ENCODE data around the gene SOX6.
A peak's percentile ranks its signal among the peaks of the same experiment; 100 is the strongest.

Gene SOX6

DNA sequence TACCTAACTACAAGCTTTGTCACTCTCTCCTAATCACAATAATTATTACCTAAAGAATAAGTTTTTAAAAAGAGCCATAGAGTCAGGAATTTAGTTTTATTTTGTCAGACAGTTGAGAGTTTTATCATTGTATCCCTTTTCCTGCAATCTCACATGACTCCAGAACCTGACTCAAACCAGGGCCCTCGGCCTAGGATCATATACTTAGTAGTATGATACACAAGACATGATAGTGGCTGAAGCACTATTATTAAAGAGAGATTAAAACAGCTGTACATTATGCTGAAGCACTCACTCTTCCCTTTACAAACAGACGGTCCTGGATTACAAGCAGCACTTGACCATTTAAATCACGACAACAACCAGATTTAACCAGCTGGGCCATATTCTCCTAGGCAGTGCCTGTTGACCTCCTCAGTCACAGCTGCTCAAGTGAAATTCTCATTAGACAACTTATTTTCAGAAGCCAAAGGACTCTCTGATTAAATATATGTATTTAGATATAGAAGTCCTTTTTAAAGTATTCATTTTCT, 44.0 kb downstream of the SOX6 start:
- DNase-seq: no peak

GRCh38 chr11:16311831-16312230, 44.5 kb downstream of the SOX6 start:
- peak; percentile 26 for DNase-seq

DNA sequence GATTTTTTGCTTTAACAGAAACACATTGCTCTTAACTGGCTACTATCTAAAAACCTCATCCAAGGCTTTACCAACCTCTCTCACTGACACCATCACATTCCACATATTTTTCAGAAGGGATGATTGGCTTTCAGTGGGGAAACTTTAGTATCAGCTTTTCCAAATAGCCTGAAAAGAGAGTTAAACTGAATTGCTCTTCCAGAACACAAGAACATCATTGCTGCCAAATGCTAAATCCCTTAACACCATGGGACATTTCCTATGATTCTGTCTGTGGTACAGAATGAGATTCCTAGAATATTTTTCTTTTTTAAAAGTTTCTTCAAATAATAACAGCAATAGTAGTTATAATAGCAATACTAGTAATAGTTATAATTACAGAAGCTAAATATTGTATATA, 45.4 kb downstream of the SOX6 start:
- DNase-seq: no peak

GRCh38 chr11:16309226-16309625, 47.1 kb downstream of the SOX6 start:
- no peak for DNase-seq

- no peak for DNase-seq
These were observed 54.9 kb downstream of the SOX6 start for GRCh38 chr11:16301462-16301861.

- DNase-seq: no peak
These were observed 56.2 kb downstream of the SOX6 start for GRCh38 chr11:16299884-16300782.

- DNase-seq: no peak
These were observed 57.0 kb downstream of the SOX6 start for GRCh38 chr11:16299390-16299789.

DNA sequence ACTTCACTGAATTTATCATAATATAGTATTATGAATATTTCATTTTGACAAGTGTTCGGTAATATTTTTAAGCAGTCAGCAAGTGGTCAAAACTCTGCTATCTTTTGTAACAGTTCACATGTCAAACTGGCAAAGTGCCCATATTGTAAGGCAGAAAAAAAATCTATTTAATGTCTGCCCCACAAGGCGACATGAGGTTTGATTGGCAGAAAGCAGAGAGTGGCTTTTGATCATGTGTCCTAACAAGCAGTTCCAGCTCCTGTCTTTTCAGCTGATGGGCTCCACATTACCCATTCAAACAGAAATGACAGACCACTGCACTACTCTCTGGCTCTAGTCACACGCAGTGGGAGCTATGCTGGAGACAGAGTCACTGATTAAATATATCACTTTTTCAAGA, 59.0 kb downstream of the SOX6 start:
- no peak for DNase-seq

- DNase-seq: no peak
These were observed 60.1 kb downstream of the SOX6 start for GRCh38 chr11:16296273-16296672.

DNA sequence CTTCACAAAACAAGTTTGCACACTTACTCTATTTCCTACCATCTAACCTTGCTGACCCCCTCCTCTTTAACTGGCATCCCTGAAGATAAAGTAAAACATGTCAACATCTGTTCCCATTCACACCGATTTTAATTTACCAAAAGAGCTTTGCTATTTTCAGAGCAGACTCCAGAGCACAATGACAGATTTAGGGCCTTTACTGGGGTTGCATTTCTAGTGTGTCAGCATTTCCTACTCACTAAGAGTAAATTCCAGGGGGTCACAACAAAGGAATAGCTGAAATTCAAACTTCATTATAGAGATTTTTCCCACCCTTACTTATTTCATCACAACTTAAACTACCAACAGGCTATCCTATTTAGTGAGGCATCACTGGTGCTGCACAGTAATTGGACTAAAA, 60.8 kb downstream of the SOX6 start:
- DNase-seq: no peak

DNA sequence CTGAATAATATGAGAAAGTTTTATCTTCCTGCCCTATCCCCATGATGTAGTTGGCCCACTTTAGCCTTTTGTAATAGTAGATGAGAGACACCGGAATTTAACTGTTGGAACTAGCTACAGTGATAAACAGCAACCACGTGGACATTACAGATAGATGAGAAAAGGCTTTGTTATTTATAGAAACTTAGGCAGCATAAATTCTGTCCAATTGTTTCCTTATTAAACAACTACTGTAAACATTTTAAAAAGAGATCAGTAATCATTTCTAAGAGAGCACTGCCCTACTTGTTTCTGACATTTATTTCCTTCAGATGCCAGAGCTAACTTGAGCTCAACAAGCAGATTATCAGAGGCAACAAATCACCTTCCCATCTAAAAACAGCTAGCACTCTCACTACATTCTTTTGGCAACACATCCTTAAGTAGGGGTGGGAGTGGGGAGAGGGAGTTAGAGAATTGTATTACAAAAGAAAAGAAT, 63.1 kb downstream of the SOX6 start:
- no peak for DNase-seq

DNA sequence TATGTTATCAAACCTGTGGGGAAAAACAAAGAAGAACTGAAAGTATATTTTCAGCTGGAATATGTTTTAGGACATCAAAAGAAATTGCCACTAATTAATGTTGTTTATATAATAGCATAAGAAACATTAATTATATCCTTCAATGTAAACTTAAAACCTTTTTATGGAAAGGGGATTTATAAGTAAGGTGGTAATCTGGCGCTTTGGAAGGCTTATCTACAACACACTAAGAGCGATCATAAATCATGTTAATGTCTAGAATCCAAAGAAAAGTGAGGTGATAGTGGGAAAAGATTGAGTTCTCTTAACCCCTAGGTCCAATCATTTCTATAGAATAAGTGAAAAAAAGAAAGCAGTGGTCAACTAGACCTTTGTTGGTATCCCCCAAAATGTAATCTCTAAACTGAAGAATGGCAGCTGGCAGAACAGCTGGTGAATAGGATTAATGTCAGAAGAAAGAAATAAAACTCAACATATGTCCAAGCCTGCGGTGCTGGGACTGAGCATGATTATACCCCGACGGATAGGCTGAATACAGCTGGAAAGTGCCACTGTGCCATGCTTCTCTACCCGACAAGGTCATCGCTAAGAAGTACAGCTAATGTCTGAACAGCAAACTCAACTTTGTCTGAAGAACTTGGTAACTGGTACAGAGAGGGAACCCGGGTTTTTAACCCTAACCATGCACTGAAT, 64.0 kb downstream of the SOX6 start:
- DNase-seq: peak; percentile 45

DNA sequence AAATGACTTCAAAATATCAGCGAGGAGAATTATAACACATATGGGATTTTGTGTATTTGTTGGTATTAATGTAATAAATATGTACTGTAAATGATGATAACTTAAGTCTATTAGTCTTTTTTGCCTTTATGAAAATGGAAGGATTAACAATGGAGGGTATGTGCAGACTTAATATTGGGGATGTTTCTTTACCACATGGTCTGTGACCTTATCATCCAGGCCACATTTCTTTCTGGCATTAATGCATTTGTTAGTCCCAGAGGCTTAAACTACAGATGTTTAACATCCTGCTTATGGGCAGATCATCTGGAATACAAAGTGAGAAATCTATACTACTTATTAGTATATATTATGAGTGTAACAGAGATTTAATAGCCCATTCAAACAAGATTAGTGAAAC, 64.6 kb downstream of the SOX6 start:
- DNase-seq: no peak

DNA sequence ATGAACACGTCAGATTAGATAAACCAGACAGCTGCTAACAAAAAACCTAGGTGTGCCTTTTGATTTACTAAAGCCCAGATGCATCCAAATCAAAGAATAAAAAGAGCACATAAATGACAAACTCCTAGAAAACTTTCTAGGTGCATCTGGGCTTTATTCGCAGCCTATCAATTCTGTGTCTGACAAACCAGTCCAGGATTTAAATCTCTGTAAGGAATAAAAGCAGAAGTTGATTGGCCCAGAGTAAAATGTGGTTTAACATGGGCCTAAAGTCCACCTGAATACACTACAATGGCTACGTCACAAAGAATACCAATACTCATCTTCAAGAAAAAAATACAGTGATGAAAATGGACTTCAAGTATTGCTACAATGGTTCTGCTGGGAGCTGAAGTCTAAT, 66.8 kb downstream of the SOX6 start:
- no peak for DNase-seq

- DNase-seq: no peak
These were observed 68.6 kb downstream of the SOX6 start for GRCh38 chr11:16287630-16288280.

- DNase-seq: no peak
These were observed 70.3 kb downstream of the SOX6 start for GRCh38 chr11:16286095-16286494.

GRCh38 chr11:16280256-16280682, 76.1 kb downstream of the SOX6 start:
- DNase-seq: peak; percentile 64

DNA sequence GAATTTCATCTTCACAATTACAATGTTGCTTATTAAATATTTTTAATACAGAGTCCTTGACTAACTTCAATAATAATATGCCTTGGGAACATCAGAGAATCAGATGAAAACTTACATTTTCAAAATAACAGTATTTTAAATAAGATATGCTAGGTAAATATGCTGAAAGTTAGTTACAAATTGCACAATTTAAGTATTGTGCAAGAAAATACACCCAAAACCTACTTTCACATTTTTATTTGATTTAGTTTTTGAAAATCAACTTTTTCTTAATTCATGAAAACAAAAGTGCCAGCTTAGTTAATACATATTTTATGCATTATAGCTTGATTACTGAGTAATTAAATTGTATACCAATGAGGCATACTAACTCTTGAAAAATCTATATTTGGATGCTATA, 76.8 kb downstream of the SOX6 start:
- DNase-seq: no peak

GRCh38 chr11:16278979-16279378, 77.4 kb downstream of the SOX6 start:
- no peak for DNase-seq

DNA sequence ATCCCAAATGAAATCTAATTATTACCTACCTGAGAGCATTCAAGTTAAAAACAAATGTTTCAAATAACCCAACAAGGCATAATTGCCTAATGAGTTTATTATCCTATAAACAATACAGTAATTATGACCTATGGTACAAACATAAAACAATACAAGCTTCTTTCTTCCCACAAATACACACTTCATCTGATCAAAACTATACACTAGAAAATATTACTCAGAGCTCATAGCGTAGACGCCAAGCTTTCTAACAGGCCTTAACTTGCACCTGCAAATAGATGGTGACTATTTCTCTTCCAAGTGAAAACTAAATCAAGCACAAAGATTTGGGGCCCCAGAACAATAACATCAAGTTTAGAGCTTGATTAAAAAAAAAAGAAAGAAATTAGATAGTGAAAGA, 78.1 kb downstream of the SOX6 start:
- DNase-seq: no peak

- no peak for DNase-seq
These were observed 80.1 kb downstream of the SOX6 start for GRCh38 chr11:16276251-16276650.

- no peak for DNase-seq
These were observed 85.1 kb downstream of the SOX6 start for GRCh38 chr11:16271258-16271657.

GRCh38 chr11:16266021-16266420, 90.3 kb downstream of the SOX6 start:
- DNase-seq: no peak
